NCI-H345 treated with DMSO at 0.1 percent for 48 hours (cell line): ENCODE results near the gene DNAJC5.

ENCODE experiments used
- DNase-seq: peaks from one replicate; lab custom pipeline; 2025; ENCODE audit not compliant: unreplicated experiment; lab: John Stamatoyannopoulos, UW

Gene DNAJC5

DNA sequence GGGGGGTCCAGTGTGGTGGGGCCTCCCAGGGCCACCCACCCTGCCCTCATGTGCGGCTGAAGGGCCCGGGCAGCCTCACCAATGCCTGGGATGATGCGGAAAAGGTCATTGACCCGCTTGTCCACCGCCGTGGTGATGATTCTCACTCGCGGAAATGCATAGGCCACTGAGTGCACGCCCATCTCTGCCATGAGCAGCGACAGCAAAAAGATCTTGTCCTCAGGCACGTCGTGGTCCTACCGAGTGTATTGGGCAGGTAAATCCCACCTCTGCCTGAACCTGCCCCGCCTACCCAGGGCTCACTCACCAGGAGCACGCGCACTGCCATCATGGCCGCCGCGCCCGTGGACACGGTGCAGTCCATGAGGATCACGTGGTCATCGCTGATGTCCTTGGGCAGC lies 45.1 kb downstream of the DNAJC5 start:
- no peak for DNase-seq

DNA sequence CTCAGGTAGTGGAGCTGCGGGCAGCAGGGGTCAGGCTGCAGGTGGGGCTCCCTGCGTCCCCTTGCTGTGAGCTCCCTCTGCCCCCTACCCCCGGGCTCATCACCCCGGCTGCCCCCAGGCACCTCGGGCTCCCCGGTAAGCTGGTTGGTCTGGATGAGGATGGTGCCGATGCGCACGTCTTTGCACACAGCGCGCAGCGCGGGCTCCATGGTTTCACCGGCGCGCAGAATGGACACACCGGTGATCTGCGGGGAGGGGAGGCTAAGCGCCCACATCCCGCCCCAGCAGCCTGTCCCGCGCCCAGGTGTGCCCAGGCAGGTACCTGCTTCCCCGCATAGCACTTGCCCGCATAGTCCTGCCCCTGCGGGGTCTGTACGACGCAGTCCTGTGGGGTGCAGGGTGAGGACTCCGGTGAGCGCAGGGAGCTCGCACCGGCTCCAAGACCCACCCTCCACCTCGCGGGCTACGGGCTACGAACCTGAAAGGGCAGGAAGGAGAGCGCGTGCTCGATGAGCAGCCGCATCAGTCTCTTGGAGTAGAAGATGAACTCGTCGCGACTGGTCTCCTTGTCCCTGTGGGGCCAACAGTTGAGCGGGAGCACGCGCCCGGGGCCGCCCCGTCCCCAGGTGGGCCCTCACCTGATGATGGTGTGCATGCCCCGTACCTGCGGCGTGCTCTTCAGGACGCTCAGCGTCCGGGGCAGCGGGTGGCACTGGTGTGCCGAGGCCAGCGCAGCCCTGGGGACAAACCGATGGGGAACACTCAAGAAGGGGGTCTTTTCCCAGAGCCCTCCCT lies 45.7 kb downstream of the DNAJC5 start:
- DNase-seq: no peak

DNA sequence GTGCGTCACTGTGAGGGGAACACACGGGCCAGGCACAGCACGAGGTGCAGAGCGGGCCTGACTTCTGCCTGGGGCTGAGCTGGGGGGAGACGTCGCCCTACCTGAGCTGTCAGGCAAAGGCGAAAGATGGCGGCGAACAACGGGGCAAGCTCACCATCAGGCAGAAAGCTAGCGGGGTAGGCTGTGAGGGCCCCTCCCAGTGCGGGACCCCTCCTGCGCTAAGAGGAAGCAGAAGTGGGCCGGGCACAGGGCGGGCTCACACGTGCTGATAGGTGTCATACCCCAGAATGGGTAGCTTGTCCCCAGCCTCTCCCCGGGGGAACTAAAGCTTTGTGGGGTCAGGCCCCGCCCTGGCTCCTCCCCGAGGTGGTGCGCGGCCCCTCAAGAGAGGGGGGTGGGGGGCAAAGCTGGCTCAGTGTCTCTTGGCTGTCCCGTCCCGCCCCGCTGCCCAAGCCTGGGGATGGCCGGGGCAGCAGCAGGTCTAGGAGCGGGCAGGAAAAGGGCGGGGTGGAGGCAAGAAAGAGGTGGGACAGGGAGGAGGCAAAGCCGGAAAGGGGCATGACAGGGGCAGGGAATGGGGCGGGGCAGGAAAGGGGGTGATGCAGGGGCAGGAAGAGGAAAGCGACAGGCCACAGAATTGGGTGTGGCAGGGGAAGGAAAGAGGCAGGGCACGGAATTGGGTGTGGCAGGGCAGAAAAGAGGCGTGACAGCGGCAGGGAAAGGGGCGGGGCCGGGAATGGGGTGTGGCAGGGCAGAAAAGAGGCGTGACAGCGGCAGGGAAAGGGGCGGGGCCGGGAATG lies 46.6 kb downstream of the DNAJC5 start:
- no peak for DNase-seq

DNA sequence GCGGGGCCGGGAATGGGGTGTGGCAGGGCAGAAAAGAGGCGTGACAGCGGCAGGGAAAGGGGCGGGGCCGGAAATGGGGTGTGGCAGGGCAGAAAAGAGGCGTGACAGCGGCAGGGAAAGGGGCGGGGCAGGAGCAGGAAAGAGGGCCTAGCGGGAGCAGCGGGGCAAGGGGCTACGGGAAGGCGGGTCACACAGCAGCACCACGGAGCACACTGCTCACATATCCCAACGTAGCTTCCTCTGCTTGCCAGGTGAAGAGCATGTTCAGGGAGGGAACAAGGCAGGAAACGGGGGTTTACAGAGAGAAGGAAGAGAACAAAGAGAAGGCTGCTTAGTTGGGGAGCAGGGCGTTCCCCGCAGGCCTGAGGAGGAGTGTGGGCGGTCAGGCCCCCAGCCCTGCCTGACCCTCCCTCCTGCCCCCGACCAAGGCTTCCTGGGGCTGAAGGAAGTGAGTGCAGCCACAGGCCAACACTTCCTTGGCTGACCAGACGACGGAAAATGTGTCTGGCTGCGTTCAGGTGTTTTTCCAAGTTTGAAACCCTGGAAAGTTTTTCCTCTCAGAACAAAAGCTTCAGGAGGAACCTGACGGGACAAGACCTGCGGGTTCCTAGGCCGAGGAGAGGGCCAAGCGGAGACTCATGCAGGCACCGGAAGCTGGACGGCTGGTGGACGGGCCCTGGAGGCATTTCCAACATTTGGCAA lies 47.5 kb downstream of the DNAJC5 start:
- no peak for DNase-seq

DNA sequence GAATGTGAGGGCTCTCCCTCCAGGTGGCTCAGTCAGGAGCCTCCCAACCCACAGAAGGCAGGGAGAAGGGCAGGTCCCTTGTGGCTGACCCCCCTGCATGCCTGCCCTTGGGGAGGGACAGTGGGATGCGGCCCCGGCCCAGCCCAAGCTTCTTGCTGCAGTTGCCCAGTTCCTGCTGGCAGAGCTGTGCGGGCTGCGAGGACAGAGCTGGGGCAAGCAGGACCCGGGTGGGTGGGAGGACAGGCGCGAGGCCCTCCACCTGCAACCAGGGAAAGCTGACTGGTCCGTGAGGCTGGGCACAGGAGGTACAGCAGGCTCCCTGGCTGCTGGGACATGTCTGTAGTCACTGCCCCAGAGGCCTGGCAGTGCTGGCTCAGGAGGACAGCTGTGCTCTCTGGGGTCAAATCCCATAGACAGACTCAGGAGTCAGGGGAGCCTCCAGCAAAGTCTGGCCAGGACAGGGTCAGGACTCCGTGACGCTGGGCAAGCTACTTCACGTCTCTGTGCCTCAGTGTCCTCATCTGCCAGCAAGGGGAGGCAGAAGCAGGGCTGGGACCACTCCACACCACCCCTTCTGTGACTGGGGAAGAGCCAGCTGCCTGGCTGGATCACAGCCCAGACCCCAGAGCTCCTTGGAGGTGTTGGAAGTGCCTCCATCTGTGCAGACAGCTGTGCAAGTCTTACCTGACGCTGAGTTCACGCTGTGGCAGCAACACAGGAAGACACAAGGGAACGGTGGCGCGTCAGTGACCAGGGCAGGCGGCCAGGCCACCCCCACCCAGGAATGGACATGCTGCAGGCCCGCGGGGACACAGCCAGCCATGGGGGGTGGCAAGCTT lies 48.3 kb downstream of the DNAJC5 start:
- no peak for DNase-seq

DNA sequence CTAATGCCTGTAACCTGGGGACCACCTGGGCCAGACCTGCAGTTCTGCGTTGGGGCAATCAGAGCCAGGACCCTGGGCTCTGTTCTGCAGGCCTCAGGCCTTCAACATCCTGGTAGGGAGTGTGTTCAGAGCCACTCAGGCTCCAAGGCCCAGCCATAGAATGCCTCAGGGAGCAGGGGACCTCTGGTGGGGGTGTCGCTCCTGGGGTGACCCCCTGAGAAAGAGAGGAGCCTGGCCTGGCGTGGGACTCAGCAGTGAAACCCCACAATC lies 48.8 kb downstream of the DNAJC5 start:
- DNase-seq: no peak

DNA sequence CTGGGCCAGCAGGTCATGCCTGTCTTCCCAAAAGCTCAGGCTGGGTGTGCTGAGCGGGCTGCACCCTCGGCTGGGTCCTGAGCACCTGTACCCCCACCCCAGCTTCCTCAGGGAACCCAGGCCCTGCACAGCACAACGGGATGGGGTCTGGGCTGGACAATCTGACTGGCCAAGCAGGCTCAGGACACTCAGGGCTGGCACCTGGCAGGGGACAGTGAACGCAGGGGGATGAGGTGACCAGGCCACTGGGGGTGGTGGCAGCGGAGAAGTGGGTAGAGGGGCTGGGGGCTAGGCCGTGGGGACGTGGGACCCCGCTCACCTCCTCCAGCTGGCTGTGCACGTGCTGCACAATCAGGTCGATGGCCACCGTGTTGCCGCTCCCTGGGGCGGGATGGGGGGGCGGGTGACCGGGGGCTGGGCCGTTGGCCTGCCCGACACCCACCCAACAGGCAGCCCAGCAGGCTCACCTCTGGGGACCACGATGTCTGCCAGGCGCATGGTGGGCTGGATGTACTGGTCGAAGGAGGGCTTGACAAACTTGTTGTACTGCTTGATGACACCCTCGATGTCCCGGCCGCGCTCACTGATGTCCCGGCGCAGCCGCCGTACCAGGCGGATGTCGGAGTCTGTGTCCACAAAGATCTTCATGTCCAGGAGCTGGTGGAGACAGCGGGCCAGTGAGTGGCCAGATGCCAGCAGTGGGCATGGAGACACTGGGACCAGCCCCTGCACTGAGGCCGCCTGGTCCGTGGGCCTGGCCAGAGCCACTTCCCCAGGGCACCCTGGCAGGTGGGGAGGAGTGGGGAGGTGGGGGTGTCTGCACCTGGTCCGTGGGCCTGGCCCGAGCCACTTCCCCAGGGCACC lies 49.4 kb downstream of the DNAJC5 start:
- DNase-seq: no peak

DNA sequence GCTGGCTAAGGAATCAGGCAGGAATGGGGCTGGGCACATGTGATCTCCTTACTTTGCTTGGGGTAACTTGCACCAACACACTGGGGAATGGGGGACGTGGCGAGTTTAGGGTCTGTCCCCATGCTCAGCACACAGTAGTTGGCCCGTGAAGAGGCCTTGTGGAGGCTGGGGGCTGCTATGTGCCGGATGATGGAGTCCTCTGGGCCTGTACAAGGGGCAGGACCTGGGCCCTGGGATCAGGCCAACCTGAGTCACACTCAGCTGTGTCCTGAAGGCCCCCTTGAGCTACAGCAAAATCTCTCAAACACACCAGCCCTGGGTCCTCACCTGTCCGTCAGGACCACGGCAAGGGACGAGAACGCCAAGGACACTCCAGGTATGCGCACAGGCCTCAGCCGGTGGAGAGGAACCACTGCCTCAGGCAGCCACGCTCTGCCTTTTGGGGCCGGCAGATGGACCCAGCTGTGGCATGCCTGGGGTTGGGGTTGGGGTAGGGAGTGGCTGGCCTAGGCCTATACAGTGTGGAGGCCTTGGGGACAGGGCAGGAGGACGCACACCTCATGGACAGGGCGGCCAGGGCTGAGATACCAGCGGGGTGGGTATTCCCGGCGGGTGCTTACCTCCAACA lies 50.2 kb downstream of the DNAJC5 start:
- DNase-seq: no peak

DNA sequence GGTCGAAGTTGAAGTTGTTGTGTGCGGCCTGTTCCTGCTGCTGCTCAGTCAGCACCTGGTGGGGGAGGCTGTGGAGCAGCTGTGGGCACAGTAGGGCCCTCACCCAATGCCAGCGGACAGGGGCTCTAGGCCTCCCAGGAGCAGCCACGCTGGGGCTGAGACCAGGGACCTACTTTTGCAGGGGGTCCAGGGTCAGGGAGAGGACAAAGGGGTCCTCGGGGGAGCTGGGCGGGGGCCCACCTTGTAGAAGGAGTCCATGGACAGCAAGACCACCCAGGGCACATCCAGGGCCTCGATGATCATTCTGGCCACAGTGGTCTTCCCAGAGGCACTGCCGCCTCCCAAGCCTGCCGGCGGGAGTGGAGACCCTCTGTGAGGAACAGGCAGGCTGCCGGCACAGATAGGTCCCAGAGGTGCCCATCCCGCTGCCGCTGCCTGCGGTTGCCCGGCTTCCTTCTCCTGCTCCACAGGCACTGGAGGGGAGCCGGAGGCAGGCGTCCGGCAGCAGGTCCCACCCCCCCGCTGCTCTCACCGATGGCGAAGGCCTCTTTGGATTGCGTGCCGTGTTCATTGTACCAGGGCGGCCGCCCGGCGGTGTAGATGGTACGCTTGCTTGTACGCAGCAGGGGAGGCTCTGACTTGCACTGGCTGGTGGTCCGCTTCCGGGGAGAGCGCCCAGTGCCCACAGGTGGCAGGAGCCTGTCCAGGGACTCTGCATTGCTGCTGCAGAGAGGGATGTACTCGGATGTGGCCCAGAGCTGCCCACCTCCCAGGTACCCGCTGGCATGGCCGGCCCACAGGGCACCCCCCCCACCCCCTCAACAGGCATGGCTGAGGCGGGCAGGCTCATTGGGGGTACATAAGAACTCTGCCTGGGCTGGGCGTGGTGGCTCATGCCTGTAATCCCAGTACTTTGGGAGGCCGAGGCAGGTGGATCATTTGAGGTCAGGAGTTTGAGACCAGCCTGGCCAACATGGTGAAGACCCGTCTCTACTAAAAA lies 51.3 kb downstream of the DNAJC5 start:
- DNase-seq: no peak

DNA sequence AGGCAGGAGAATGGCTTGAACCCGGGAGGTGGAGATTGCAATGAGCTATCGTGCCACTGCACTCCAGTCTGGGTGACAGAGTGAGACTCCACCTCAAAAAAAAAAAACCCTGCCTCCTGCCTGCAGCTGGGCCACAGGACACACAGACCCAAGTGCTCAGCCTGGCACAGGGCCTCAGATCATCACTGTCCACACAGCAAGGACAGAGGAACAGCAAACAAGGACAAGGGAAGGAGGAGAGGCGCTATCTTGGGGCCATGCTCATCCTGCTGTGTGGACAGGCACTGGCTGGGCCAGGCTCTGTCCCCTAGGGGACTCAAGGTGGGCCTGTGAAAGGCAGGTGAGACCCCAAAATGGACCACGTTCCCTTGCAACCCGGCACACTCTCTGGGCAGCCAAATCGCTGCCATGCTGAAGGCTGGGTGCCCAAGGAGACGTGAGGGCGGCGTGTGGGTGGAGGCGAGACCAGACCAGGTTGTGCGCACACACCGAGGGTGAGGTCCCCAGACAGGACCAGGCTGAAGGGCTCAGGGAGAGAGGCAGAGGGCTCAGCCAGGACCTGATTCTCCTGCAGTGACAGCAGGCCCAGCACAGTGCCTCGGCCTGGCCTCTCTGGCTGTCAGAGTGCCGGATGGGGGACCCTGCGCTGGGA lies 52.2 kb downstream of the DNAJC5 start:
- DNase-seq: no peak

DNA sequence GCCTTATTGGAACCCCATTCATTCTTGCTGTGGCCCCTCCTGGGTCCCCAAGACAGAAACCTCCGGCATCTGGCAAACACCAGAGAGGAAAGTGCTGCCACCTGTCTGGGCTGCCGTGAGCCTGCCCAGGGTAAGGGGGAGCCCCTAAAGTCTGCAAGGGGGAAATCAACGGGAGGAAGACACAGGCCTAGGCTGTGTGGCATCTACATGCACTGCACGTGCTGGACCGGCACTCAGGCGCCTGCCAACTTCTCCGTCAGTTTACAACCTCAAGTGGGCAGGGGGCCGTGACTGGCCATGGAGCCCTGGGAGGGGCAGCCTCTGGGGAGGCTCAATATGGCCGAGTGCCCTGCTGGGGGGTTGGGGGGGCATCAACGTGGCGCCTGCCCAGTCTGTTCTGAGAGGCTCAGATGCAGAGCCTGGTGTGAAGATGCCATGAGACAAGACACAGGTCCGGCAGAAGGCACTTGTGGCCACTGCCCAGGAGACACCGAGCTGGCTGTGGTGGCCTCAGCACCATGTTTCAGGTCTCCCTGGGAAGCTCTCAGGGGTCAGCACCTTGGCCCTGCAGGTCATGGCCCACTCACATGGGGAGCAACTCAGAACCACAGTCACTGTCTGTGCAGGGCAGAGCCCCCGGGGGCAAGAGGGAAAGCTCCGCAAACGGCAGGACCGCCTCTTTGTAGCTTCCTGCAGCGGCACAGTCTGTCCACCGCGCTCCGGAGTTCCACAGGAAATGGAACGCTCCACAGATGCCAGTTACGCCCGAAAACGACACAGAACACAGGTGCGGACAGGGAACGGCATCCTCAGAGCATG lies 52.9 kb downstream of the DNAJC5 start:
- no peak for DNase-seq

DNA sequence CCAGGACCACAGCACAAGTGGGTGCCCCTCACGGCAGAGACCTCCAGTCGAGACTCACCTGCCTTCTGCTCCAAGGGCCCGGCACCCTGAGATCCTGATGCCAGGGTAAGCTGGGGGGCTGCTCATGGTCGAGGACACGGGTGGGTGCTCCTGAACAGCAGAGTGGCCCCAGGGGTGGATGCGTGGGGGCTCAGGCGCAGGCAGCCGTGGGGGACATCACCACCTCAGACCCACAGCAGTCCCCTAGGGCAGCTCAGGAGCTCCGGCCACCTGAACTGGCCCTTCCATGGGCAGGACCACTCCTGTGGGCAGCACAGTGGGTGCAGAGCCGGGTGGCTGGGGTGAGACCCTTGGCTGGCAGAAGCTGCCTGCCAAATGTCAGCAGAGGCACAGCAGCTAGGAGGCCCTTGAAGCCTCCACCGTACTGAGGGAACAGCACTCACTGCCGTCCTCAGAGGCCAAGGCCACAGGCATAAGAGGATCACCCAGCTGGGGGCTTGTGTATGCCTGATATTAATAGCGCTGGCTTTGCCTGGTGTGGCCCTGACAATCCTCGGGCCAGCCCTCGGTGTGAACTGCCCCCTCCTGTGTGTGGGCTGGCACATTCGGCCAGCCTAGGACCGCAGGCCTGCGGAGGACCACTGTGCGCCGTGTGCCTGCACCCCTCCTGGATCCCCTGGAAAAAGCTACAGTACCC lies 55.9 kb downstream of the DNAJC5 start:
- no peak for DNase-seq

DNA sequence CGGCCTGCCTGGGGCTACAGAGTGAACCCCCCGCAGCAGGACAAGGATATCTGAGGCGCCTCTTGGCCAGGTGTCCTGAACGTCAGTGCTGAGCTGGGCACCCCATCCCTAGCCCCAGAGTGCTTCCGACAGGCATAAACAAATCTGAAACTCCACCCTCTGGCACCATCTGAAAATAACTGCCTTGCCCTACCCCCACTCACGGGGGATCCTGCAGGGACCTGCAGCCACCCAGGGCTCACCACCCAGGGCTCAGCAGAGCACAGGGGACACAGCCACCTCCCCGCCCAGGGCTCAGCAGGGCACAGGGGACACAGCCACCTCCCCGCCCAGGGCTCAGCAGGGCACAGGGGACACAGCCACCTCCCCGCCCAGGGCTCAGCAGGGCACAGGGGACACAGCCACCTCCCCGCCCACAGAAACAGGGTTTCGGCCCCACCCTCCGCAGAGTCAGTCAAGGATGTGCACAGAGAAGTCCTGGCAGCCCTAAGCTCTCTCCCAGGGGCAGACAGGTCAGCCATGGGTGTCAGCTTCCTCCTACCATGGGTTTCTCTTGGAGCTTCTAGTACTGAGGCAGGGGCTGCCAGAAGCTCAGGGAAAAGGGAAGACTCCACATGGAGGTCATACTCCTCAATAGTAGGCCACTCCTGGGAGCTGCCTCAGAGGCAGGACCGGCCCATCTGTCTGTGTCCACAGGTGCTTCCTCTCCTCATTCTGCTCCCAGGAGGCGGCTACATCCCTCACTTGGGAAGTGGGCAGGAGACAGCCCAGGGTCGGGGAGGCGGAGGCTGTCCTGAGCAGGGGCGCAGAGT lies 56.7 kb downstream of the DNAJC5 start:
- DNase-seq: no peak

DNA sequence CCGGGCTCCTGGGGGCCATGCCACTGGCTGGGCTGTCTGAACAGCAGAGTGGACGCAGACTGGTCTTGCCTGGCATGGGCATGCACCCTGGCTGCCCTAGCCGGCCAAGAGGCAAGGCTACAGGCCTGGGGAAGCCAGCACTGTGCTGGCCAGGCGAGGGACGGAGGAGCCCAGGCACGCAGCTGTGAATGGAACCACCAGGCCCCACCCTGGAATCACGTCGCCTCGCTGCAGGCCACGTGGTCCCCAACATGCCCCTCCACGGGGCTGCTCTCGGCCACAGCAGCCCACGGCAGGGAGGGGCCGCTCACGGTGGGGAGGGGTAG lies 57.2 kb downstream of the DNAJC5 start:
- no peak for DNase-seq

DNA sequence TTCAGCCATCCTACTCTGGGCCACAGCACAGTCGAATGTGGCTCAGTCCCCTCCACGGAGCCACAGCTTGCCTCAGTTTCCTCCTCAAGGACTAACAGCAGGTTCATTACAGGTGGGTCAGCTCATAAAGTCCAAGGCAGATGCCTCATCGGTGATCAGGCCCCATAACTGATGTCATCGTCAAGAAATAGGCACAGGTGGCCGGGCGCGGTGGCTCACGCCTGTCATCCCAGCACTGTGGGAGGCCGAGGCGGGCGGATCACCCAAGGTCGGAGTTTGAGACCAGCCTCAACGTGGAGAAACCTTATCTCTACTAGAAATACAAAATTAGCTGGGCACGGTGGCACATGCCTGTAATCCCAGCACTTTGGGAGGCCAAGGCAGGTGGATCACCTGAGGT lies 57.8 kb downstream of the DNAJC5 start:
- no peak for DNase-seq
